Measurements from ENCODE around the gene KRTAP10-1.

The KRTAP10-1 gene

GRCh38 chr21:44500111-44500510, 39.9 kb downstream of the KRTAP10-1 start:
- DNase-seq: no peak

GRCh38 chr21:44499631-44500030, 40.4 kb downstream of the KRTAP10-1 start:
- no peak for DNase-seq

GRCh38 chr21:44499211-44499560, 40.8 kb downstream of the KRTAP10-1 start:
- no peak for DNase-seq

DNA sequence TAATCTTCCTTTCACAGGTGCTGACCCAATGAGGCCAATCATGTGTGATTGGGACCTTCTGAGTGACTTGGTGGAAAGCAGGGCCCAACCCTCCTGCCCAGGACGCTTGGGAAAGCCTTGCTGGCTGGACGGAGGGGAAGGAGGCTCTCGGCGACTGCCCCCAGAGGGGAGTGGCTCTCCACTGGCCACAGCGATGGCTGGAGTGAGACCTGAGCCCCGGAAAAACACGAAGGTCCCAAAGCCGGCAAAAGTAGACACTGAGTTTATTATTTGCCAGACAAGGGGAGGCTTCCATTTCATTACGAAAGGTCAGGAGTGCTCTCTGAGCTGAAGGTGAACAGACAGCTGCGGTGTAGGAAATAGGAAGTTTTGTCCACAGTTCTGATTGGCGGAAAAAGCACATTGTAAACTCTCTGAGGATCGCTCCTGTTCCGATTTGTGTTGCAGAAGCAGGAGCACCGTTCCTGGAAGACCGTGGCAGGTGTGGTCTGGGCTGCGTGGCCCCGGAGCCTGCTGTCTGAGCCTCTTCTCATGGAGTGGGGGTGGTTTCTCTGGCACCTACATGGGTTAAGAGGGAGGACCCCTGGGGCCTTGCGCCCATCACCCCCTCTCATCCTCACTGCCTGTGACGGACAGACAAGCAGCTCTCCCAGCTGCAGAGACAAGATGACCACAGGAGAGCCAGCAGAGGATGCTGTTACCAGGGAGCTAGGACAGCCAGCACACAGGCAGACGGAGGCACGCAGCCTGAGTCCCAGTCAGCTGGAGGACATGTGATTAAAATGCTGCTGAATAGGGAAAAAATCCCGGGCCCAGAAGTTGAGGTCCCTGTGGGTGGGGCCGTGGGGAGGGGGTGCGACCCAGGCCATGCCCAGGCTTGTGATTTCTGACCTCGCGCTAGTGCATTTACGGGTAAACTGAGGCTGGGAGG, 41.5 kb downstream of the KRTAP10-1 start:
- DNase-seq: no peak

DNA sequence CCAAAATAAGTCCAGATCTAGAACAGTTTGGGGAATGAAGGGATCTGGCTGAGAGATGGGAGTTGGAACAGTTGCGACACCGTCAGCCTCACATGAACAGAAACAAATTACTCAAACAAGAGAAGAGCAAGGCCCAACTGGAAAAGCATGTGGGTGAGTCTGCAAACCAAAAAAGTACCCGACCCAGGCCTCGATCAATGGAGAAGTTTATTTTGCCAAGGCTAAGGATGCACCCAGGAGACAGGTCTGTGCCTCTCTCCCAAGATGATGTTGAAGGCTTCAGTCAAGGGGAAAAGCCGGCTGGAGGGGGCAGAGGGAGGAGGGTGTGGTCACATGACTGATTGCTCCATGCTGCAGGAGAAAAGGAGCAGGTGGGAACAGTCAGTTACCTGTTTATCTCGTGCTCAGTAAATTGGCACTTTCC, 42.3 kb downstream of the KRTAP10-1 start:
- DNase-seq: no peak

DNA sequence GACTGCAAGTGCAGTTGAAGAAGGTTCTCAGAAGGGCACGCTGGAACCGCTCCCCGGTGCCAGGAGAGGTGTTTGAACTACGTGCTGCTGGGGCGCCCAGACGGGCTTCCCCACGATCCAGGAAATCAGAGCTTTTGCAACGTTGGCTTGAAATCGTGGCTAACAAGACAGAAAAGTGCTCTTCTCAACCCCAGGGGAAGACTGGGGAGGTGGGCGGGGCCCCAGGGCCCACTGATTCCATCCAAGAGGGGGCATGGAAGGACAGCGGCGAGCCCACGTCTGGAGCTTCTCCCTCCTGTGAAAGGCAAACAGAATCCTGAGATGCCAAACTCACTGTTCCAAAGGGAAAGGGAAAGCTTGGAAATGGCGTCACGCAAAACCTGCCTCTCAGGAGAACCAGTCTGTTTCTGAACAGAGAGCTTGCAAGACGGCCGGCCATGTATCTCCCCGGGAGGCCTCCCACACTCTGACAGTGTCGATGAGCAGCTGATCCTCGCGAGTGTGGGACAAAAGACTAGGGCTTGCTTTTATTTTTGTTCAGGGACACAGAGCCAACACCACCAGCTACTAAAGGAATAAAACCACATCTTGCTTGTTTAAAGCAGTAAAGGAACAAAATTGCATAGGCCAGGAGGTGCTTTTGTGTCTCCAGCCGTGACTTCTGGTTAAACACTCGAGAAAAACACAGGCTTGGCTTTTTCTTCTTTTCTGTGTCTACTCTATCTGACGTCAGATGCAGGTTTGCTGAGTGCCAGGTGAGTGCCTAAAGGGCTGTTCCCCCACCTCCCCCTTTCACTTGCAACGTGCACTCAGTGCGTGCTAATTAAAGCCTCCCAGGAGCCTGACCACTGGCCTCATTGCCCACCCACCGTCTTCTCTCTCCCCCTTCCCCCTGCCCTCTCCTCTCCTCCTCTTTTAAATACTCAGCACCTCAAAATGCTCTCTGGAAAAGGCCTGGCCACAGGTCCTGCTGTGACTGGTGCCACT, 43.1 kb downstream of the KRTAP10-1 start:
- no peak for DNase-seq

- no peak for DNase-seq
Observed at GRCh38 chr21:44495611-44496563, 44.1 kb downstream of the KRTAP10-1 start.

DNA sequence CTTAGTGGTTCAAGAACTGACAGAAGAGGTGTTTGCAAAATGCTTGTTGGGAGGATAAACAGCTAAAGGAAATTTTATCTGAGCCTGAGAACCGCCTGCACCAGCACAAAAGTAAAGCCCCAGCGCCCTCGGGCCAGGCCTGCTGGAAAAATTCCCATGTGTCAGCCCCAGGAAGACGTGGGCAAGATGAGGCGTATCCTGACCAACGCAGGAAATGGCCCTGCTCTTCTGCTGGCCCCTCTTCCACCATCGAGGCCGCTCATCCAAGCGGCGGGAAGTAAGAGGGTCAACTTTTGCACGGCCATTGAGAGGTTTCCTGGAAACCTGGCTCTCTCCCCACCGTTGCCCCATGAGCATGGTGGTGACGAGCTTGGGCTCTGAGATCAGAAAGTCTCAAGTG, 45.0 kb downstream of the KRTAP10-1 start:
- DNase-seq: no peak

DNA sequence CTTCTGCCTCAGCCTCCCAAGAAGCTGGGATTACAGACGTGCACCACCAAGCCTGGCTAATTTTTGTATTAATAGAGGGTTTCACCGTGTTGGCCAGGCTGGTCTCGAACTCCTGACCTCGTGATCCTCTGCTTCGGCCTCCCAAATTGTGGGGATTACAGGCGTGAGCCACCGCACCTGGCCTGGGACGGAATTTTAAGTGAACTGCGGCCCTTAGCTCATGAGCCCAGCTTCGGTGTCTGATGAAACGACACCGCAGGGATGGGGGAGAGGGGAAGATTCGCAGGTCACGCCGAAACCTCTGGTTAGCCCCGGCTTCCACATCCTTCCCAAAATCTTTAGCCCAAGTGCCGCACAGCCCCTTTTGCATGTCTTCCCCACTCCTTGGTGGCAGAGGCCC, 45.6 kb downstream of the KRTAP10-1 start:
- no peak for DNase-seq

DNA sequence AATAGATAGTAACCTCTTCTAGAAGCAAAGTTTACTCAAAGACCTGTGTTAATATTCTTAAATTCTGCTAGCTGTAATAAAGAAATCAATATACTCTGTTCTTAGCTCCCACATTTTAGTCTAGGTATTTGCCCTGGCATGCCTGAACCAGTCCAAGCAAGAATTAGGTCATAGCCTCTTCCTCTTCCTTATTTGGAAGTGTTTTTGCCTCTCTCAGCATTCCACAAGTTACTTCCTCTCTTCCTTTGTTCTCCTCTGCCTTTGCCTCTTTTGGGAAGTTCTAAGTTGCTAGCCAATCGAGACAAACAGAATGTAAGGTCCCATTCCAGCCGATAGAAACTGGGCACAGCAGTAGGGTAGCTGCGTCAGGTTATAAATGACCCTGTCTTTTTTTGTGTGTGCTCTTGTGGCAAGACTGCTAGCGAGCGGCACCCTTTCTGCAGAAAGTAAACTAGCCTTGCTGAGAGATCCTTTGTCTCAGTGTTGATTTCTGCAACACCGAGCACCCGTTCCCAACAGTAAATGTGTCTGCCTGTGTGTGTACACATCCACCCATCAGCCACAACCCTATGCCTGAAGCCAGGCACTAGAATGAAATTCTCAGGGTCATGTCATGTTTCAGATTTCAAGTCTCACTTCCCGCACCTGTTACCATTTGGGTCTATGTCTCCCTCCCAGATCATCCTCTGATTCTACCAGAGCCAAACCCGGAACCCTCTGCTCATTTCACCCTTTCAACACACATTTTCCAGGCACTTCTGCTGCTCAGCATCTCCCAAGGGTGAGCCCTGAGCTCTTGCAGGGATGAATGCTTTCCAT, 47.2 kb downstream of the KRTAP10-1 start:
- DNase-seq: no peak

- no peak for DNase-seq
Observed at GRCh38 chr21:44490816-44491215, 49.2 kb downstream of the KRTAP10-1 start.

DNA sequence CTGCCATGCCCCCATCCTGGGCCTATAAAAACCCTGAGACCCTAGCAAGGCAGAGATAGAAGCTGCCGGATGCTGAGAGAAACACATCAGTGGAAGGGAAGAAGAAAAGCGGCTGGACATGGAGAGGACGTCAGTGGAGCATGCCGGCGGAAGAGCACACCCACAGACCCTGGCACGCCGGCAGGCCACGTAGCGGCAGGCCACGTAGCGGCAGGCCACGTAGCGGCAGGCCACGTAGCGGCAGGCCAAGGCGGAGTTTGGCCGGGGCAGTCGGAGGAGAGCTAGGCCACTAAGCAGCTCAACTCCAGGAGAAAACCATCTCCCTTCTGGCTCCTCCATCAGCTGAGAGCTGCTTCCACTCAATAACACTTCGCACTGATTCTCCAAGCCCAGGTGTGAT, 49.6 kb downstream of the KRTAP10-1 start:
- DNase-seq: no peak

DNA sequence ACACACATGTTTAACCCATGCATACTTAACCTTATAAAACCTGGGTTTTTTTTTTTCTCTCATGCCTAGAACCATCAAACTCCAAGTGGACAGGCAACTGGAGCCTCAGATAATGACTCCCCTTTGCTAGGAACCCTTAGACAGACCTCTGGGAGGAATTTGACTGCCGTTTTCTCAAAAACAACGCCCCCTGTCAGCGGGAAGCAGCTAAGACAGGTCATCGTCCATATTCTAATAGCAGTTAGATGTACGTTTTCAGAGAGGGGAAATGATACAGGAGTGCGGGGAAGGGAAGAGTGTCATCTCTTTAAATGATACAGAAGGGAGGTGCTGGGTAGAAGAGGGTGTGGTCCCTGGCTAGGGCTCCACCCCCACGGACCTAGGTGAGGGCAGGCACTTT, 50.0 kb downstream of the KRTAP10-1 start:
- no peak for DNase-seq
